Epithelial cell of prostate (primary cell): ENCODE results near the gene MYH14.
A peak's percentile ranks its signal among the peaks of the same experiment; 100 is the strongest.
"Not testable (repeated sequence)": the region's sequence is repeated elsewhere in the genome, so short reads cannot be mapped to it uniquely, and the experiment has no call there.

ENCODE experiments used
- DNase-seq: peaks from one replicate; pipeline ENCODE4 v3.0.0-alpha.2; 2011; ENCODE audit warnings: low read depth, low spot score
- H3K27ac ChIP-seq: fragments of 450-650 bp; 2 replicates; pipeline ENCODE4 v1.5.1; 2017; ENCODE audit warnings: mild to moderate bottlenecking

The MYH14 gene

GRCh38 chr19:50349277-50350057 lies 146.0 kb downstream of the MYH14 start:
- peak overlapping the region; percentile 23 for H3K27ac ChIP-seq

GRCh38 chr19:50352242-50352641 lies 148.8 kb downstream of the MYH14 start:
- no peak overlapping the region for H3K27ac ChIP-seq
- no peak for DNase-seq

More at GRCh38 chr19:50349277-50350057, 146.0 kb downstream of the MYH14 start:
- no peak for DNase-seq

- H3K27ac ChIP-seq, DNase-seq: not testable (repeated sequence)
Observed at GRCh38 chr19:50353487-50353880, 150.1 kb downstream of the MYH14 start.

- no peak overlapping the region for H3K27ac ChIP-seq
- no peak for DNase-seq
Observed at GRCh38 chr19:50356691-50357177, 153.3 kb downstream of the MYH14 start.

GRCh38 chr19:50357178-50358100 lies 154.0 kb downstream of the MYH14 start:
- peak overlapping the region; percentile 26 for H3K27ac ChIP-seq
- DNase-seq = no peak

- no peak for DNase-seq
- no peak overlapping the region for H3K27ac ChIP-seq
Observed at GRCh38 chr19:50358483-50359327, 155.3 kb downstream of the MYH14 start.

GRCh38 chr19:50359328-50359818 lies 156.0 kb downstream of the MYH14 start:
- no peak for DNase-seq
- H3K27ac ChIP-seq = no peak overlapping the region
